DOHH2 (cell line): ENCODE data around the gene MGLL.

Source experiments
- H3F3A ChIP-seq: fragments of 200-600 bp; sonication (generic), shearing (Covaris generic); 2 replicates; pipeline ENCODE4 v1.6.0; 2016; ENCODE audit warnings: antibody characterized with exemption, mild to moderate bottlenecking; ENCODE audit not compliant: control insufficient read depth, insufficient read depth
- H3K27ac ChIP-seq: fragments of 200-600 bp; sonication (generic); 2 replicates; pipeline ENCODE4 v1.5.1; 2014; ENCODE audit warnings: low read depth, mild to moderate bottlenecking, low read length, moderate library complexity
- H3K27me3 ChIP-seq: fragments of 200-600 bp; sonication (generic); 2 replicates; pipeline ENCODE4 v1.6.1; 2014; ENCODE audit warnings: mild to moderate bottlenecking, low read length, mixed read lengths; ENCODE audit not compliant: control insufficient read depth
- H3K36me3 ChIP-seq: fragments of 200-600 bp; sonication (generic); 2 replicates; pipeline ENCODE4 v1.6.1; 2014; ENCODE audit warnings: mild to moderate bottlenecking, low read length, moderate library complexity, mixed read lengths; ENCODE audit not compliant: control insufficient read depth
- H3K4me1 ChIP-seq: fragments of 200-600 bp; sonication (generic); 2 replicates; pipeline ENCODE4 v1.6.1; 2014; ENCODE audit warnings: mild to moderate bottlenecking, low read length, mixed read lengths; ENCODE audit not compliant: control insufficient read depth
- H3K4me2 ChIP-seq: fragments of 200-600 bp; sonication (generic); 2 replicates; pipeline ENCODE4 v1.6.0; 2014; ENCODE audit warnings: mild to moderate bottlenecking, low read length, moderate library complexity
- H3K4me3 ChIP-seq: fragments of 200-600 bp; sonication (generic); 2 replicates; pipeline ENCODE4 v1.5.1; 2014; ENCODE audit warnings: mild to moderate bottlenecking, low read length, mixed read lengths
- H3K79me2 ChIP-seq: fragments of 200-600 bp; sonication (generic); 2 replicates; pipeline ENCODE4 v1.6.1; 2014; ENCODE audit warnings: mild to moderate bottlenecking, low read length, mixed read lengths; ENCODE audit not compliant: control insufficient read depth
- H3K9me2 ChIP-seq: fragments of 200-600 bp; sonication (generic); replicated peaks from 2 replicates; pipeline ENCODE4 v1.6.1; 2014; ENCODE audit warnings: mild to moderate bottlenecking, low read length, mixed read lengths; ENCODE audit not compliant: control insufficient read depth
- H3K9me3 ChIP-seq: fragments of 200-600 bp; sonication (generic); 2 replicates; pipeline ENCODE4 v1.6.1; 2014; ENCODE audit warnings: antibody characterized with exemption, low read length, mixed read lengths; ENCODE audit not compliant: control insufficient read depth, insufficient read depth
- H4K20me1 ChIP-seq: fragments of 200-600 bp; sonication (generic); 2 replicates; pipeline ENCODE4 v1.6.0; 2014; ENCODE audit warnings: low read depth, mild to moderate bottlenecking, antibody characterized with exemption, low read length, moderate library complexity; ENCODE audit not compliant: control insufficient read depth, insufficient read depth
- EZH2phosphoT487 ChIP-seq: fragments of 200-600 bp; sonication (generic); IDR thresholded peaks from 2 replicates; pipeline ENCODE4 v1.6.1; 2017; ENCODE audit warnings: borderline replicate concordance, mild to moderate bottlenecking, antibody characterized with exemption, low read length, moderate library complexity, mixed read lengths
- TF ChIP-seq, protein P1 (sequence below): fragments of 200-600 bp; sonication (generic); IDR thresholded peaks from one replicate; pipeline ENCODE4 v1.5.1; 2014; ENCODE audit warnings: antibody characterized with exemption, mild to moderate bottlenecking, low read depth, low read length; ENCODE audit not compliant: poor library complexity, severe bottlenecking

The MGLL gene

DNA sequence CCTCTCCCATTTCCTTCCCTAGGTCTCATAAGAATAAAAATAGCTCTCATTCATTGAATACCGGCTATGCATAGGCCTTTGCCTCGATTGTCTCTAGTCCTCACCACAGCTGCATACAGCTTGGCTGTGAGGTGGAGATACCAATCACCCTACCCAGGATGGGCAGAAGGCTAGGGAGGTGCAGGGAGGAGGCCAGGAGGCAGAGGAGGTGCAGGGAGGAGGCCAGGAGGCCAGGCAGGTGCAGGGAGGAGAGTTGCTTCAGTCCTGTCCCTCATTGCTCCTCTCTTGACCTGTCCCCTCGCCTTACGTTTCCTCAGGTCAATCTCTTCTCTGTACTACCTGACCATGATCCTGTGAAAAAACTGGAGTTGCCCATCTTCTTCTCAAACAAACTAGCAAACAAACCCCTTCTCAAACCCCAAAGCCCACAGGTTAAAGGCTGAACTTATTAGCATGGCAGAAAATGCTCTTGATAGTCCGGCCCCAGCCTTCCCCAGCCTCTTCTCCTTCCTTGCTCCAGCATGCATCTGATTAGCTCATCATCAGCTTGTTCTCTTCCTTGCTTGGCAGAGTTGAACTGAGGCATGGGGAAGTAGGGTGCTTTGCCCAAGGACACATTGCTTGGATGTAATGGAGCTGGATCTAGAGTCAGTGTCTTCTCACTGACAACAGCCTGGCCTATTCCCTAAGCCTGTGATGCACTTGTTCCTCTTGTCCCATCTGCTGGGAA lies 177.5 kb downstream of the MGLL start:
- peaks cover 7% of the 10 kb centered on the region for H3K4me1 ChIP-seq
- H3K9me3 ChIP-seq: no peaks in the 10 kb centered on the region
- no peak overlapping the region for H3K4me2 ChIP-seq
- H3K9me2 ChIP-seq: no peaks in the 10 kb centered on the region
- no peaks in the 10 kb centered on the region for H3F3A ChIP-seq
- H3K79me2 ChIP-seq: no peaks in the 10 kb centered on the region
- H3K27ac ChIP-seq: no peak overlapping the region
- H3K36me3 ChIP-seq: no peaks in the 10 kb centered on the region
- TF ChIP-seq, protein P1, sequence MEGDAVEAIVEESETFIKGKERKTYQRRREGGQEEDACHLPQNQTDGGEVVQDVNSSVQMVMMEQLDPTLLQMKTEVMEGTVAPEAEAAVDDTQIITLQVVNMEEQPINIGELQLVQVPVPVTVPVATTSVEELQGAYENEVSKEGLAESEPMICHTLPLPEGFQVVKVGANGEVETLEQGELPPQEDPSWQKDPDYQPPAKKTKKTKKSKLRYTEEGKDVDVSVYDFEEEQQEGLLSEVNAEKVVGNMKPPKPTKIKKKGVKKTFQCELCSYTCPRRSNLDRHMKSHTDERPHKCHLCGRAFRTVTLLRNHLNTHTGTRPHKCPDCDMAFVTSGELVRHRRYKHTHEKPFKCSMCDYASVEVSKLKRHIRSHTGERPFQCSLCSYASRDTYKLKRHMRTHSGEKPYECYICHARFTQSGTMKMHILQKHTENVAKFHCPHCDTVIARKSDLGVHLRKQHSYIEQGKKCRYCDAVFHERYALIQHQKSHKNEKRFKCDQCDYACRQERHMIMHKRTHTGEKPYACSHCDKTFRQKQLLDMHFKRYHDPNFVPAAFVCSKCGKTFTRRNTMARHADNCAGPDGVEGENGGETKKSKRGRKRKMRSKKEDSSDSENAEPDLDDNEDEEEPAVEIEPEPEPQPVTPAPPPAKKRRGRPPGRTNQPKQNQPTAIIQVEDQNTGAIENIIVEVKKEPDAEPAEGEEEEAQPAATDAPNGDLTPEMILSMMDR: no peak
- TF ChIP-seq EZH2phosphoT487: no peak
- H3K27me3 ChIP-seq: peaks cover 13% of the 10 kb centered on the region; the same call in 1 of the 2 replicates
- H4K20me1 ChIP-seq: no peaks in the 10 kb centered on the region
- no peak overlapping the region for H3K4me3 ChIP-seq

DNA sequence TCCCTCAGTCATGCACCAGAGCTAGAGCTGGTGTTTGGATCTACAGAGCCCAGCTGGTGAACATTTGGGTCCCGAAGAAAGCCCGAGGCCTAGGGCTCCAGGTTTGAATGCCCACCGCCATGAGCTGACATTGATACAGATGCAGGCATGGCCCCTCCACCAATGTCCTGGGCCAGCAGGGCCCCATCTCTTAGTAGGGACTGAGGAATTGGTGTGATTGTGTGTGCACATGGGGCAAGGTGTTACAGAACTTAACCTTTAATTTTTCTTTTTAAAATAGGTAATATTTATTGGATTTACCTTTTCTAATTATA lies 182.3 kb downstream of the MGLL start:
- no peaks in the 10 kb centered on the region for H3K9me3 ChIP-seq
- no peak overlapping the region for H3K27ac ChIP-seq
- H3K9me2 ChIP-seq: no peaks in the 10 kb centered on the region
- no peaks in the 10 kb centered on the region for H3K36me3 ChIP-seq
- H3F3A ChIP-seq: no peaks in the 10 kb centered on the region
- H3K79me2 ChIP-seq: no peaks in the 10 kb centered on the region
- no peaks in the 10 kb centered on the region for H4K20me1 ChIP-seq
- peaks cover 7% of the 10 kb centered on the region for H3K4me1 ChIP-seq
- no peak overlapping the region for H3K4me3 ChIP-seq
- peaks cover 15% of the 10 kb centered on the region for H3K27me3 ChIP-seq
- TF ChIP-seq EZH2phosphoT487: no peak
- TF ChIP-seq, protein P1: no peak
- H3K4me2 ChIP-seq: no peak overlapping the region

DNA sequence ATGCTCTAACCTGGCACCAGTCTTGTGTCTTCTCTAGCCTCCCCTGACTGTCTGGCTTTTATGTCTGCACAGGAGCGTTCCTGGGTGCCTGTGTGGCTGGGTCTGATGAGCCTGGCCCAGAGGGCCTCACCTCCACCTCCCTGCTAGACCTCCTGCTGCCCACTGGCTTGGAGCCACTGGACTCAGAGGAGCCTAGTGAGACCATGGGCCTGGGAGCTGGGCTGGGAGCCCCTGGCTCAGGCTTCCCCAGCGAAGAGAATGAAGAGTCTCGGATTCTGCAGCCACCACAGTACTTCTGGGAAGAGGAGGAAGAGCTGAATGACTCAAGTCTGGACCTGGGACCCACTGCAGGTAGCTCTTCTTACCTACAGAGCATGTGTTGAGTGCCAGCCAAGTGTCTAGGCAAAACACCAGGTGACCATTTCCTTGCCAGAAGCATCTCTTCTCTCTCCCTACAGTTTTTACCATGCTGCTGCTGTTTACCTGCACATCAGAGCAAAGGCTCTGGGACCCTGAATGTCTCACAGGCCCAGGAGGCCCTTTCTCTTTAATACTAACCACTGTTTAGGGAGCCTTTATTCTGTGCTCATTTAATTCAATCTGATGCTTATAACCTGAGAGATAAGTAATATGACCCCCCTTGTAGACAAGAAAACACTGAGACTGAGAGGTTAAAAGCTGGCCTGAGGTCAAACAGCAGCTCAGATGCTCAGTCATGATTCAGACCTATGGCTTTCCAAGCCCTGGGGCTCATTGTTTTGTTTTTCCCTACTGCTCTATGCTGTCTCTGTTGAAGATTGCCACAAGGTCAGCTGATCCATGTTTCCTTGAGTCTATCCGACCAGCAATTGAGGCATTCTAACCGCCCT lies 182.9 kb downstream of the MGLL start:
- Histone ChIP-seq H4K20me1 (no peaks in the 10 kb centered on the region), H3K9me2 (no peaks in the 10 kb centered on the region), H3K9me3 (no peaks in the 10 kb centered on the region), H3K4me3 (no peak overlapping the region), H3K4me2 (no peak overlapping the region), H3K4me1 (peaks cover 3% of the 10 kb centered on the region), H3K79me2 (no peaks in the 10 kb centered on the region), H3K27ac (no peak overlapping the region), H3F3A (no peaks in the 10 kb centered on the region), H3K27me3 (peaks cover 11% of the 10 kb centered on the region), H3K36me3 (no peaks in the 10 kb centered on the region)
- TF ChIP-seq, protein P1: no peak
- no peak for TF ChIP-seq EZH2phosphoT487
